C1 segment of cervical spinal cord (tissue), 14 donors: Measurements from ENCODE around the gene TFAP2E.
A peak's percentile ranks its signal among the peaks of the same experiment; 100 is the strongest.

Experiments used
- DNase-seq, 14 donors: peaks; one replicate each; lab custom pipeline; 2025; lab: John Stamatoyannopoulos, UW

The TFAP2E gene

DNA sequence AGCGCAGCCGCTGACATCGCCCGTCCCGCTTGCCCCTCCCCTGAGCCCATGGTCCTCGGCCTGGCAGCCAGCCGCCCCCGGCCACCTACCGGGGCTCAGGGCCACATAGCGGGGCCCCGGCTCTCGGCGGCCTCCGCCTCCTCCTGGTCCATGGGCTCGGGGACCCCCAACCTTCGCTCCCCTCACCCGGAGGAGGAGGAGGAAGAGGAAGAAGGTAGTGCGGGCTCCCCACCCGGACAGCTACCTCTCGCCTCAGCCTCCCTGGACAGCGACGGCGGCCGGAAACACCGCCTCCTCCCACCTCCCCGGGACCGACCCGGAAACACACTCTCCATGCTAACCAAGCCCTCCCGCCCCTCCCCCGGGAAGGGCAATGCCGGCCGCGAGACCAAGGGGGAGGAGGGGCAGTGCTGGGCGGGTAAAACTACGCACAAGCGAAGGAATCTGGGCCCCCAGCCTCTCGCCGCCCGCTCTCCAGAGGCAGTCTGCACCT is 15.9 kb upstream of the TFAP2E start, which contains the start of gene KIAA0319L:
KIAA0319L (minus strand) TSS at position 286 of the 493 bp plus-strand sequence. CDS start 2,912 bp downstream, outside the sequence.
- DNase-seq, result peak; percentile 94 to 100 (median 98)

DNA sequence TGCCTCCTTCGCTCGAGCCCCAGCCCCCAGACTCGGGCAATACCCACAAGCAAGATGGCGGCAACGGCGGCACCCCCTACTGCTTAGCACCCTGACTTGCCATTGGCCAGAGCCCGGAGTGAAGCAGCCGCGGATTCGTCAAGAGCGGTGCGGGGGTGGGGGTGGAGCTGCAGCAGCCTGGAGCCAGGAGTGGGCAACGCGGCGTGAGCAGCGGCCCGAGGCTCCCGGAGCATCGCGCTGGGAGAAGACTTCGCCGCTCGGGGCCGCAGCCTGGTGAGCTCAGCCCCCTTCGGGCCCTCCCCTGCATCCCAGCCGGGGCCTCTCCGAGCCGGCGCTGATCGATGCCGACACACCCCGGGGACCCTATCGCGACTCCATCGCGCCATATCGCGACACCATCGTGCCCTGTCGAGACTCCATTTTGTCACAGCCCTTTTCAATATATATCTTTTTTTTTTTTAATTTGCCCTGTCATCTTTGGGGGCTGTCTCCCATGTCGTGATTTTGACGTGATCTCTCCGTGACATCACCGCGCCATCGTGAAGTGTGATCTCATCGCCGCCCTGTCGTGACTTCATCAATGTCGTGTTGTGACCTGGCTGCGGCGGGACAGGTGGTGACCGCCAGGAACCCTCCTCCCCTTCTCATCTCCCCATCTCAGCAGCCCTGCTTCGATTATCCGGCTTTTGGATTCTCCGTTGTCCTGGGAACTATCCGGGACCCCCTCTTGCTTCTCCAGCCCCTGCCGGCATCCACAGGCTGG is 15.3 kb upstream of the TFAP2E start, which contains the start of gene NCDN:
NCDN (plus strand) TSS at position 189 of the 763 bp plus-strand sequence; CDS start at position 581, 392 bp downstream.
- peak; percentile 94 to 100 (median 98) for DNase-seq

DNA sequence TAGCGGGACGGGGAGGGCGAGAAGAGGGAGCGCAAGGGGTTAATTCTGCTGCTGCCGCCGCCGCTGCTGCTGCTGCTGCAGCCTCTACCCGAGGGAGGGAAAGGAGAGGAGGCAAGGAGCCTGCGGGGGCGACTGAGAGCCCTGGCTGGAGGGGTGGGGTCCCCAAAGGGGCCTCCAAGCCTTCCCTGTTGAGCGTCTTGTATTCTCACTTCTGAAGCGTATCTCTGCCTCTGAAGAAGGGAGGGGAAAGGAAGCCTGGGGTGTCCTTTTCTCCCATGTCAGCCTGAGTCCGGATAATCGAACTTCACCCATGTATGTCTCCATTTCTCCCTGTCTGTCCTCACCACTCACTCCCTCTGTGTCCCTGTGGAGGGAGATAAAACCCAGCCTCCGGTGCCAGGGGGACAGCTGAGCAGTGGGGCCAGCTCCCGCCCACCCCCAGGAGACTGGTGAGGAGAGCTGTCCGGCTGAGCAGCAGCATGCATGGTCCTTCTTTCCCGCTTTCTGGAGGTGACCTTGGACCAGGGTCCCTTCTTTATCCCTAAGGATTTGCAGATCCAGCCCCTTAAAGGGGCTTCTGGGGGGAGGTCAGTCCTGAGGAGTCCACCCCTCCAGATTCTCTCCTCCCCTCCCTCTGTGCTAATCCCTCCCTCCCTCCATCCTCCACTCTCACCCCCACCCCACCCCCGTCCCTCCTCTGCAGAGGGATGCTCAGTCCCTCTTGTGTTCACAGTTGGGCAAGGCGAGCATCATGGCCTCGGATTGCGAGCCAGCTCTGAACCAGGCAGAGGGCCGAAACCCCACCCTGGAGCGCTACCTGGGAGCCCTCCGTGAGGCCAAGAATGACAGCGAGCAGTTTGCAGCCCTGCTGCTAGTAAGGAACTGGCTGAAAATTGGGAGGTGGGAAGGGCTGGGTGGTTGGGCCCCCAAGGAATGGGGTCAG is 14.5 kb upstream of the TFAP2E start:
- DNase-seq, result peak in 3 of 14 donors; percentile 15 to 54 (median 37)

DNA sequence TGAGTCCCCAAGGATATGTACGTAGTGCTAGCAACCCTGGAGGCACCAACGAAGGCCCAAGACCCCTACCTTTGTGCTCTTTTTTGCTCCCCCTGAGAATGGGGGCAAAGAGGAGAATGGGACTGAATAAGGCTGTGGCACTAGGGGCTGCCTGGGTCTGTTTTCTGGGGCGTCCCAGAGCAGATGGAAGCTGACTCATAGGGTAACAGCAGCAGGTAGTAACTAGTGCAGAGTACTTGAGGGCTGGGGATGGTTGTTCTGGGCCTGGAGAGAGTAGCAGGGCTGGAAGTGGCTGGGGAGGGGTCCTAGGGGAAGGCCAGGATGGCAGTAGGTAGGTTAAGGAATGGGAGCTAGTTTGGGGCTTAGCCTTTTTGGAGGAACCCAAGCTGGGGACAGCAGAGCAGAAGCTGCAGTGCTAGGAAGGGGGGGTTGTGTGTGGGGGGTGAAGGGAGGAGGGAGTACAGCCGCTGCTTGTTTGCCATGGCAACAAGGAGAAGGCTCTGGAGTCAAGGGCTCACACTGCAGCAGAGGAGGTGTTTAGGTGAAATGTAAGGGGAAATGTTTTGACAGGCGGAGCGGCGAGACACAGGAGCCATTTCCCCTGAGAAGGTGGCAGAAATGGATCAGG is 13.7 kb upstream of the TFAP2E start:
- peak in 1 of 14 donors; percentile 68 for DNase-seq

DNA sequence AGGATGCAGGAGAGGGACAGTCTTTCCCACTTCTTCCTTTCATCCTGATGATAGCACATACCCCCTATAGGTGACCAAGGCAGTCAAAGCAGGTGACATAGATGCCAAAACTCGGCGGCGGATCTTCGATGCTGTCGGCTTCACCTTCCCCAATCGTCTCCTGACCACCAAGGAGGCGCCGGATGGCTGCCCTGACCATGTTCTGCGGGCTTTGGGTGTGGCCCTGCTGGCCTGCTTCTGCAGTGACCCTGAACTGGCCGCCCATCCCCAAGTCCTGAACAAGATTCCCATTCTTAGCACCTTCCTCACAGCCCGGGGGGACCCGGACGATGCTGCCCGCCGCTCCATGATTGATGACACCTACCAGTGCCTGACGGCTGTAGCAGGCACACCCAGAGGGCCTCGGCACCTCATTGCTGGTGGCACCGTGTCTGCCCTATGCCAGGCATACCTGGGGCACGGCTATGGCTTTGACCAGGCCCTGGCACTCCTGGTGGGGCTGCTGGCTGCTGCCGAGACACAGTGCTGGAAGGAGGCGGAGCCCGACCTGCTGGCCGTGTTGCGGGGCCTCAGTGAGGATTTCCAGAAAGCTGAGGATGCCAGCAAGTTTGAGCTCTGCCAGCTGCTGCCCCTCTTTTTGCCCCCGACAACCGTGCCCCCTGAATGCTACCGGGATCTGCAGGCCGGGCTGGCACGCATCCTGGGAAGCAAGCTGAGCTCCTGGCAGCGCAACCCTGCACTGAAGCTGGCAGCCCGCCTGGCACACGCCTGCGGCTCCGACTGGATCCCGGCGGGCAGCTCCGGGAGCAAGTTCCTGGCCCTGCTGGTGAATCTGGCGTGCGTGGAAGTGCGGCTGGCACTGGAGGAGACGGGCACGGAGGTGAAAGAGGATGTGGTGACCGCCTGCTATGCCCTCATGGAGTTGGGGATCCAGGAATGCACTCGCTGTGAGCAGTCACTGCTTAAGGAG is 12.6 kb upstream of the TFAP2E start:
- DNase-seq, result peak in 12 of 14 donors; percentile 39 to 84 (median 73)

DNA sequence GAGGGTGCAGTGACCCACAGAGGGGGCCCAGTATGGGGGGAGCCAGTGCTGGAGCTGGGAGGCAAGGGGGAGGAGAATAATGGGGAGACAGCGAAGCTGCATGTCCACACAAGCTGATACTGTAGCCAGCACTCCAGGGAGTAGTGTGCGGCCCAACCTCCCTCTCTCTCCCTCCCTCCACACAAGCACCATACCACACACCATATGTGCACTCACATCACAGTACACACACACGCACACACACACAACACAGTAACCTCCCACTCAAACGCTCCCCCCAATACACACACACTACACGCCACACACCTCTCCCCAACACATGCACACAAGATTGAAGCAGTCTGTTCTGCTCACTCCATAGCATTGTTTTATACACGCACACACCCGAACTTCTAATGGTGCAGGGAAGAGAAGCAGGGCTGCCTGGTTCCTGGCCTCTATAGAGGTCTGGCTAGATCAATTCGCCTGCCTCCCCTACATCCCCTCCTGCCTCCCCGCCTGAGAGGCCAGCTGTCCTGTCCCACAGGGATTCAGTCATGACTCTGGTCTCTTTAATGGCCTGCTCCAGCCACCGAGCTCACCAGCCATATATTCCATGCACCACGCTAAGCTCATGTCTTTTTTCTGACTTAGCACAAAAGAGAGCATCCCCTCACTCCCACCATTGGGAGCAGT is 11.7 kb upstream of the TFAP2E start:
- no peak for DNase-seq

DNA sequence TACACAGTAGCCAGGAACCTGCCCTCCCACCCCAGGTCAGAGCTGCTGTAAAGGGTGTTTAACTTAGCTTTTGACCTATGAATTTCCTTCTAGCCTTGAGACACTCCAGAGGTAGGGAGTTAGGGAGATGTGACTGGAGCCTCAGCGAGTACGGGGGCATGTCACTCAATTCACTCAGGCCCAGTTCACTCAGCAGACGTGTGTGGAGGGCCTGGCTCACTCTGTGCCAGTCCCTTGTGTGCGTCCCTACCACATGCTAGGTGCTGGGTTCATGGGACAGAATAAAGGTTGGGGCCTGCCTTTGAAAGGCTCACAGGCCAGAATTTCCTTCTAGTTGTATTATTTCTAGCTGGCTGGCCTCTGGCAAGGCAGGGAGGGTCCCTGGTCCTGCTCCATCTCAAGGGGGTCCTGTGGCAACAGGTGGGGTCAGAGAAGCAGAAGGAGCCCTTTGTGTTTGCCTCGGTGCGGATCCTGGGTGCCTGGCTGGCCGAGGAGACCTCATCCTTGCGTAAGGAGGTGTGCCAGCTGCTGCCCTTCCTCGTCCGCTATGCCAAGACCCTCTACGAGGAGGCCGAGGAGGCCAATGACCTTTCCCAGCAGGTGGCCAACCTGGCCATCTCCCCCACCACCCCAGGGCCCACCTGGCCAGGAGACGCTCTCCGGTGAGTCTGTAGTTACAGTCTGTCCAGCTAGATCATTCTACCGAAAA is 11.0 kb upstream of the TFAP2E start:
- DNase-seq, result no peak

DNA sequence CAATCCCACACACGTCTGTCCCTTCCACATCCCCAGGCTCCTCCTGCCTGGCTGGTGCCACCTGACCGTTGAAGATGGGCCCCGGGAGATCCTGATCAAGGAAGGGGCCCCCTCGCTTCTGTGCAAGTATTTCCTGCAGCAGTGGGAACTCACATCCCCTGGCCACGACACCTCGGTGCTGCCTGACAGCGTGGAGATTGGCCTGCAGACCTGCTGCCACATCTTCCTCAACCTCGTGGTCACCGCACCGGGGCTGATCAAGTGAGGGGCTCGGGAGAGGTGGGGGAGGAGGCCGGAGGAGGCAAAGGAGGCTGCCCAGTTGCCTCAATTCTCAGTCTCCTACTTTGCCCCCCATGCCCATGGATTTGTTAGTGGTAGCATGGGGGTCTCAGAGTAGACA is 9.9 kb upstream of the TFAP2E start:
- DNase-seq, result no peak

DNA sequence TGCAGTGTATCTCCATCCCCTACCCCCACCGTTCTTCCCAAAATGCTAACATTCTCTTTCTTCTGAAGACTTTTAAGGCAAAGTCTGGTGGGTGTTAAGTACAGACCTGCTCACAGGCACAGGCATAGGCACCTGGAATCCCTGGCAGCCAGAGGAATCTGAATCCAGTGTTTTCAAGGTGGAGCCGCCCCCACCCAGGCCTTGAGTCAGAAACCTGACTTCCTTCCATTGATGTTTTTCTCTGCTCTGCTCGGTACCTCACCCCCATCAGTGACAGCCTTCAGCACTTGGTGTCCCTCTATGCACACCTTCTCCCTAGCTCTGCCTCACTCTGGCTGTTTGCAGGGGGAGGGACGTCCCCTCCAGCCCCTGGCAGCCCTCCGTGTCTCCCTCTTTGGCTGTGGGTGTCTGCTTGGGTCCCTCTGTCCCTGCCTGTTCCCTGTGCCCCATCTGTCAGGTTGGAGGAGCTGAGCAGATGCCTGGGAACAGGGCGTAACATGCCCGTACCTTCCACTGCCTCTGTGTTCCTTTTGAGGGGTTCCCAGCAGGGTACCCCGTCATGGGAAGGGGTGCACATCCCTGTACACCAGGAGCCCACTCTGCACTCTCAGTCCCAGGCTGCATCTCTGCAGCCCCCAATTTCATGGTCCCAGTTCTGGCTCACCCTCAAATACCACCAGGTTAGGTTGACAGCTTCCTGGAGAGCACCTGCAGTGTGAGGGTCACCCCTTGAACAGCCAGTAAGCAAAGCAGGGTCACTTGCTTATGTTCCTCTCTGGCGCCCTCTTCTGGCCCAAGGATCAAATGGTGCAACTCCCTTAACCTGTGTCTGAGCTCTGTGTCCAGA is 8.9 kb upstream of the TFAP2E start:
- peak in 9 of 14 donors; percentile 17 to 60 (median 46) for DNase-seq

DNA sequence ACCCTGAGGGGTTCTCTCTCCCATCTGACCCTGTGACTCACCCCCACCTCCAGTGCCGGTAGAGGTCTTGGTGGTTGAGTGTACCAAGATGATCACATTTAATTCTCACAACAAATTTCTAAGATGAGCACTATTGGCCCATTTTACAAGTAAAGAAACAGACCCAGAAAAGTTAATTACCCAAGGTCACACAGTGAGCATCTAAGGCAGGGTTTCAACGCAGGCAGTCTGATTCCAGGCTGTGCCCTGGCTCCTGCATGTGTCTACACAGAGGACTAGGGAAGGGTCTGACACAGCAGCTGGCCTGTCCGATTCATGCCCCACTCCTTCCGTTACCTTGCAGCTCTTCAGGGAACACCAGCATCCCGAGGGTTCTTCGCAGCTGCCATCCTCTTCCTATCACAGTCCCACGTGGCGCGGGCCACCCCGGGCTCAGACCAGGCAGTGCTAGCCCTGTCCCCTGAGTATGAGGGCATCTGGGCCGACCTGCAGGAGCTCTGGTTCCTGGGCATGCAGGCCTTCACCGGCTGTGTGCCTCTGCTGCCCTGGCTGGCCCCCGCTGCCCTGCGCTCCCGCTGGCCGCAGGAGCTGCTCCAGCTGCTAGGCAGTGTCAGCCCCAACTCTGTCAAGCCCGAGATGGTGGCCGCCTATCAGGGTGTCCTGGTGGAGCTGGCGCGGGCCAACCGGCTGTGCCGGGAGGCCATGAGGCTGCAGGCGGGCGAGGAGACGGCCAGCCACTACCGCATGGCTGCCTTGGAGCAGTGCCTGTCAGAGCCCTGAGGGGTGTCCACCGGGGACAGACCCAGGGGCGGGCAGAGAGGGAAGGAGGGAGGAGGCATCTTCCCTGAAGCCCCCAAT is 8.0 kb upstream of the TFAP2E start:
- DNase-seq, result peak in 1 of 14 donors; percentile 19

DNA sequence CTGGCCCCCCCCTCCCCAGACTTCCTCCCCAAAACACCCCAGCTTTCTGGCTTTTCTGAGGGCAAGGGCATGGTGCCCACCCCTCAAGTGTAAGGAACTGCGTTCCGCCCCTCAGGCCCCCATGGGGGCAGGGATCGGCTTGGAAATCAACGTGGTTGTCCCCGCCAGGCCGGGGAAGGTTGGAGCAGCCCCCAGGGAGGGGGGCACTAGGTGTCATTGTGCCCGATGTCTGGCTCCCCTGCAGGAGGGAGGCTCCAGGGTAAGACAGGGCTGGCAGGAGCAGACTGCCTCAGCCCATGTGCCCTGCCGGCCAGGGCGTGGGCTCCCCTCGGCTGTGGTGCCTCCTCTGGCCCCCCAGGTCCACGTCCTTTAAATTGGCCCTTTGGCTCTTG is 7.4 kb upstream of the TFAP2E start:
- no peak for DNase-seq

DNA sequence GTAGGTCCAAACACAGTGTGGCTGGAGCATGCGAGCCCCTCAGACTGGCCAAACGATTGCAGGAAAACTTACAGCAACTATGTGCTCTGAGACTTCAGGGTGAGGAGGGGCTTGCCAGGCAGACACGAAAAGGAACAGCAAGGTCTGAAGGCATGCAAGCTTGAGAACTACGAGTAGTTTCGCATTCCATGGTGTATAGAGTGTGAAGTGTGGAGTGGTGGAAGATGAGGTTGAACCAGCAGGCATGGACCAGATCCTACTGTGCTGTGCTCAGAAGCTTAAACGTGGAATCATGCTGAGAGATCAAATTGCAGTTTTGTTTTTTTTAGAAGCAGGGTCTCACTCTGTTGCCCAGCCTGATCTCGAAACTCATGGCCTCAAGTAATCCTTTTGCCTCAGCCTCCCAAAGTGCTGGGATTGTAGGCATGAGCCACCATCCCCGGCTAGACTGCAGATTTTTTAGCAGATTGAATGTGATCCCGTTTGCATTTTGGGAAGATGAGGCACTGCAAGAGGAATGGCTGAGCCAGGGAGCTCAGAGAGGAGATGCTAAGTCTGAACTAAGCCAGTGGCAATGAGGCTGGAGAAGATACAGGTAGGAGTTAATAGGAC is 5.1 kb upstream of the TFAP2E start:
- no peak for DNase-seq

DNA sequence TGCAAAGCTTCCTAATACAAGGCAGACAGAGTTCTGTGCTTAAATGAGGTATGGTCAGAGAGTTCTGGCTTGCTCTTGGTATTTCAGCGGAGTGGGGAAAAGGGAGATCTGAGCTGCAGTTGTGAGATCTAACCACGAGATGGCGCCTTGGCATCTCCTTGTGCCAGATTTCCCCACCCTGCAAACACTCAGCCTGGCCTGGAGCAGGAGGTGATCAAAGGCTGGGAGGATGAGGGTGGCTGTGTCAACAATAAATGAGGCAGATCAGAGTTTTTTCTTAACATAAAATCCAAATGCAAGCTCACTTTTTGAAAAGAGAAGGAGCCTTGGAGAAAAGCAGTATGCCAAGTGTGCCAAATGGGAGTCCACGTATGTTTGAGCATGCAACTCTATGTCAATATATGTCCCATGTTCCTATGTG is 4.1 kb upstream of the TFAP2E start:
- DNase-seq, result peak in 12 of 14 donors; percentile 14 to 62 (median 44)

DNA sequence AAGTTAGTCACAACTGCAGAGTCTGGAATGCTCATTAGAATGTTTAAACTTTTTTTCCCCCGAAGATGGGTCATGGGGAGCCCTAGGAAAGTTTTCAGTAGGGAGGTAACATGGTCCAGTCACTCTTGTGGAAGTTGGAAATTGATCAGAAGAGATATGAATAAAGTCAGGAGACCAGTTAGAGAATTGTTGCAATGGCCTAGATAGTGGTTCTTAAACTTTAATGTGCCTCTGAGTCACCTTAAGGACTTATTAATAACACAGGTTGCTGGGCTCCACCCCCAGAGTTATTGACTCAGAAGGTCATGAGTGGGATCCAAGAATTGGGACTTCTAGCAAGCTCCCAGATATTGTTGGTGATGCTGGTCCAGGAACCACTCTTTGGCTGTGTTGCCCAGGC is 3.2 kb upstream of the TFAP2E start:
- DNase-seq, result no peak

DNA sequence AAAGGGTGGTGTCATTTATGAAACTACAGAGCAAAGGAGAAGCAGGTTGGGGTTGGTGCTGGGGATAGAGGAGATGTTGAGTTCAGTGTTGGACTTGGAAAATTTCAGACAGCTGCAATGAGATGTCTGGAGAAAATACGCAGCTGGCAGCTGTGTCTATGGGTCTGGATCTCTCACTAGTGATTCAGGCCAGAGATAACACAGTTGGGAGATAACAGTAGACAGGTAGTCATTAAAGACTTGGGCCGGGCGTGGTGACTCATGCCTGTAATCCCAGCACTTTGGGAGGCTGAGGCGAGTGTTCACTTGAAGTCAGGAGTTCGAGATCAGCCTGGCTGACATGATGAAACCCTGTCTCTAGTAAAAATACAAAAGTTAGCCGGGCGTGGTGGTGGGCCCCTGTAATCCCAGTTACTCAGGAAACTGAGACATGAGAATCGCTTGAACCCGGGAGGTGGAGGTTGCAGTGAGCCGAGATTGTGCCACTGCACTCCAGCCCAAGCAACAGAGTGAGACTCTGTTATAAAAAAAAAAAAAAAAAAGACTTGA is 2.5 kb upstream of the TFAP2E start:
- no peak for DNase-seq

DNA sequence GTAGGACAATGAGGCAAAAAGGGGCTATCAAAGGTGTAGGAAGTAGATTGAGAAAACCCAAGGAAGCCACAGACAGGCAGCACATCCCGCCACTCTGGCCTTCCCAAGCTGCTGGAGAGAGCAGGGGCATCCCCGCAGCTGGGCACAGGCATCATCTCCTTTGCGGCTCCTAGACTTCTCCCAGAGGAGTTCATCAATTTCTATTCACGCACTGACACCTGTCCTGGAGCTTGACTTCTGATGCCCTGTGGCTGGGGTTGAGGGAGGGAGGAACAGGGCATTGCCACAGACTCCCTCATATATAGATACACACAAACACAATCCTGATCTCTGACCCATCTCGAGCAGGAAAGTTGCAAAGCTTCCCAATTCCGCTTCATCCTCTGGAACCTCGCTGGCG is 1.9 kb upstream of the TFAP2E start:
- no peak for DNase-seq
